ENCODE measurements around the gene HCST.

HCST gene

GRCh38 chr19:35928507-35928906, 26.2 kb downstream of the HCST start:
- DNase-seq (ENCODE audit: low read depth) = no peak
- H3K4me3 ChIP-seq (ENCODE audit: control insufficient read depth, low read depth, low read length) = no peak overlapping the region
- TF ChIP-seq CTCF (conservative IDR thresholded peaks at IDR 0.05; ENCODE audit: control insufficient read depth, insufficient read depth, low read depth, low read length) = no peak

DNA sequence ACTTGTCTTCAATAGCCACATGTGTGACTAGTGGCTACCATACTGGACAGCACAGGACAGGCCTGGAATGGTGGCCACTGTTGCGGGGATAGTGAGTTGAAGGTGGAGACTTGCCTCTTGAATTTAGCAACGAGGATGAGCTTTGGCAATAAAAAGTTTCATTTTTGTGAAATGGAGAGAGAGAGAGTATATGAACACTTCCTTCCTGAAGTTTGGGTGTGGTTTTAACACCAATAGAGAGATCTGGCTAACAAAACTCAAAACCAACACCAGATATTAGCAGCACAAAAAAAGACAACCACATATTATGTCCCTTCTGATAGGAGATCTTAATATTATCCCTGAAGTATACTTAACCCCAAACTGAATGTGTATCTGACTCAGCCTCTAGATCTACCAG, 27.5 kb downstream of the HCST start:
- no peak overlapping the region for H3K4me3 ChIP-seq (ENCODE audit: control insufficient read depth, low read depth, low read length)
- TF ChIP-seq CTCF (conservative IDR thresholded peaks at IDR 0.05; ENCODE audit: control insufficient read depth, insufficient read depth, low read depth, low read length) = no peak
- no peak for DNase-seq (ENCODE audit: low read depth)

DNA sequence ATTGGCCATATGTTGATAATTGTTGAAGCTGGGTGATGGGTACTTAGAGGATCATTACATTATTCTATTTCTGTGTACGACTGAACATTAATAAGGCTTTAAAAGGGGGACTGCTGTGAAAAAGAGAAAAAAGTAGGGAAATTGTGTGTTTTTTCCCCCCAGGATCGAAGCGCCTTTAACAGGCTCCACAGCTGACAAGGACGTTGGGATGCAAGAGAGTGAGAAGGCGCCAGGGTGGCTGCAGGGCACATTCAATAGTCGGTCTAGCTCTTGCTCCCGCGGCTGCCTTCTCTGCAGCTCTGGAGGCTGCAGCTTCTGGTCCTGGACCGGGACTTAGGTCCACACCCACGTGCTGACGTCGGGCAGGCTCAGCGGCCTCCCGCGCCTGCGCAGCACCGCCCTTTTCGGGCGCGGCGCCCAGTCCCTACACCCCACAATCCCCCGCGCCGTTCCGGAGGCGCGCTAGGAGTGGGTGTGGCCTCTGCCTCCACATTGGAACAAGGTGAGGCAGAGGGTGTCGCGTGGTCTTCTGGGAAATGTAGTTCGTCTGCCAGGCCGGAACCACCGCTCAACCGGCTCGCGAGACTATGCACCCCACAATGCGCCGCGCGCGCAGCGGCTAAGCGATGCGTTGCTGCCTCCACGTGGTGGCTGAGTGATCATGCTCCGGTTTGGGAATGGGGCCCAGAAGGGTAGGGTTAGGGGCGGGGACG, 29.0 kb downstream of the HCST start:
- H3K4me3 ChIP-seq (ENCODE audit: control insufficient read depth, low read depth, low read length) = peak overlapping the region; percentile 37
- peak; percentile 72 for TF ChIP-seq CTCF (conservative IDR thresholded peaks at IDR 0.05; ENCODE audit: control insufficient read depth, insufficient read depth, low read depth, low read length)
- peak; percentile 99 for DNase-seq (ENCODE audit: low read depth)

DNA sequence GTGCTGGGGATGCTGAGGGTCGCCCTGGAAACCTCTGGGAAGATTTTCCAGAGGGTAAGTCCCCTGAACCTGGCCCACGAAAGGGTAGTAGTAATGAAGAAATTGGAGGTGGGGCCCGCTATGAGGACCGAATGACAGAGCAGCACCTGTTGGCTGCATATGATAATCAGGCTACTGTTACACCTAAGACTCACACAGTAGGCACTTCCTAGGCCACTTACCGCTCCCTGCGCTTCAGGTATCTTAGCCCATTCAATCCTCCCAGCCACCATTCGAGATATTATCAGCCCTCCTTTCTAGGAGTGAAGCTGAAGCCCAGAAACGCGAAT, 29.5 kb downstream of the HCST start:
- DNase-seq (ENCODE audit: low read depth) = no peak
- no peak for TF ChIP-seq CTCF (conservative IDR thresholded peaks at IDR 0.05; ENCODE audit: control insufficient read depth, insufficient read depth, low read depth, low read length)
- H3K4me3 ChIP-seq (ENCODE audit: control insufficient read depth, low read depth, low read length) = no peak overlapping the region

GRCh38 chr19:35932291-35932936, 30.1 kb downstream of the HCST start:
- no peak for DNase-seq (ENCODE audit: low read depth)
- H3K4me3 ChIP-seq (ENCODE audit: control insufficient read depth, low read depth, low read length) = no peak overlapping the region
- no peak for TF ChIP-seq CTCF (conservative IDR thresholded peaks at IDR 0.05; ENCODE audit: control insufficient read depth, insufficient read depth, low read depth, low read length)

- no peak for TF ChIP-seq CTCF (conservative IDR thresholded peaks at IDR 0.05; ENCODE audit: control insufficient read depth, insufficient read depth, low read depth, low read length)
- peak within 1 kb of the TSS; percentile 67 for H3K4me3 ChIP-seq (ENCODE audit: control insufficient read depth, low read depth, low read length)
- peak; percentile 59 for DNase-seq (ENCODE audit: low read depth)
These were observed 33.8 kb downstream of the HCST start, which contains the start of gene LRFN3 for GRCh38 chr19:35935911-35936737. Gene LRFN3, plus strand, starts transcription at chr19:35936374. Its CDS starts 3,052 bp downstream, at chr19:35939426.

All from fibroblast of mammary gland (primary cell).